Astrocyte (in vitro differentiated cells and primary cell): Measurements from ENCODE around the gene PRKCD. TPM values are rescaled to one million over a fixed set of nuclear protein-coding genes. Genes with fewer than 3 reads are reported as not detected.

Source experiments
- DNase-seq: peaks from one replicate; pipeline ENCODE4 v3.0.0-alpha.2; 2010; ENCODE audit warnings: low read depth
- FAIRE-seq: peaks from 2 replicates; lab custom pipeline; 2011; peaks lifted over from hg19 to GRCh38; lab: Jason Lieb, UNC
- H2AFZ ChIP-seq: 2 replicates; pipeline ENCODE4 v1.6.0; 2012; ENCODE audit warnings: low read depth, low read length, inconsistent platforms
- H3K27ac ChIP-seq: 2 replicates; pipeline ENCODE4 v1.5.1; 2011; ENCODE audit warnings: low read depth, low read length, inconsistent platforms
- H3K27me3 ChIP-seq: 2 replicates; pipeline ENCODE4 v1.6.0; 2011; ENCODE audit warnings: low read length, inconsistent platforms; ENCODE audit not compliant: insufficient read depth
- H3K36me3 ChIP-seq: 2 replicates; pipeline ENCODE4 v1.5.1; 2011; ENCODE audit warnings: low read length, inconsistent platforms; ENCODE audit not compliant: insufficient read depth
- H3K4me1 ChIP-seq: 2 replicates; pipeline ENCODE4 v1.5.1; 2011; ENCODE audit warnings: low read length, inconsistent platforms; ENCODE audit not compliant: insufficient read depth
- H3K4me2 ChIP-seq: 2 replicates; pipeline ENCODE4 v1.6.0; 2012; ENCODE audit warnings: low read length, inconsistent platforms
- H3K4me3 ChIP-seq: 2 replicates; pipeline ENCODE4 v1.5.1; 2011; ENCODE audit warnings: low read depth, mild to moderate bottlenecking, low read length, inconsistent platforms; ENCODE audit not compliant: insufficient read depth
- H3K79me2 ChIP-seq: 2 replicates; pipeline ENCODE4 v1.6.0; 2012; ENCODE audit warnings: mild to moderate bottlenecking, low read length, inconsistent platforms; ENCODE audit not compliant: insufficient read depth
- H3K9ac ChIP-seq: 2 replicates; pipeline ENCODE4 v1.6.0; 2012; ENCODE audit warnings: mild to moderate bottlenecking, low read length, inconsistent platforms
- H3K9me3 ChIP-seq: 2 replicates; pipeline ENCODE4 v1.5.1; 2012; ENCODE audit warnings: low read depth, mild to moderate bottlenecking, low read length, inconsistent platforms; ENCODE audit not compliant: insufficient read depth
- H4K20me1 ChIP-seq: 2 replicates; pipeline ENCODE4 v1.6.0; 2012; ENCODE audit warnings: low read length, inconsistent platforms; ENCODE audit not compliant: insufficient read depth
- H3K27ac Mint-ChIP-seq: one replicate; pipeline ENCODE4 v1.8.0; 2021; ENCODE audit warnings: mild to moderate bottlenecking, mixed read lengths; ENCODE audit not compliant: unreplicated experiment
- H3K27me3 Mint-ChIP-seq: one replicate; pipeline ENCODE4 v1.8.0; 2021; ENCODE audit warnings: low read depth, mixed read lengths; ENCODE audit not compliant: unreplicated experiment
- H3K36me3 Mint-ChIP-seq: one replicate; pipeline ENCODE4 v1.8.0; 2021; ENCODE audit warnings: low read depth, mixed read lengths; ENCODE audit not compliant: unreplicated experiment
- H3K4me1 Mint-ChIP-seq: one replicate; pipeline ENCODE4 v1.8.0; 2021; ENCODE audit warnings: low read depth, mixed read lengths; ENCODE audit not compliant: unreplicated experiment
- H3K4me3 Mint-ChIP-seq: one replicate; pipeline ENCODE4 v1.8.0; 2021; ENCODE audit warnings: mild to moderate bottlenecking, moderate library complexity, mixed read lengths; ENCODE audit not compliant: unreplicated experiment
- H3K9me3 Mint-ChIP-seq: one replicate; pipeline ENCODE4 v1.8.0; 2021; ENCODE audit warnings: mild to moderate bottlenecking, mixed read lengths; ENCODE audit not compliant: unreplicated experiment
- CTCF ChIP-seq: IDR thresholded peaks from 2 replicates; pipeline ENCODE4 v1.5.1; 2011; ENCODE audit warnings: low read depth, mild to moderate bottlenecking, inconsistent platforms, low read length, moderate library complexity; ENCODE audit not compliant: insufficient read depth
- EZH2 ChIP-seq: IDR thresholded peaks from 2 replicates; pipeline ENCODE4 v1.6.1; 2012; ENCODE audit warnings: mild to moderate bottlenecking, low read length, inconsistent platforms; ENCODE audit not compliant: insufficient read depth
- total RNA-seq: library from RNA; stranded (reverse); gene quantifications from 2 replicates; pipeline ENCODE4 v1.2.1, GENCODE V29; 2021

The PRKCD gene
- total RNA-seq, 1 donor from 2014 or later = 25.4 TPM

- Histone ChIP-seq H3K27ac (no peak overlapping the region), H3K4me2 (no peak overlapping the region), H4K20me1 (peaks cover 36% of the 10 kb centered on the region), H3K9ac (no peak overlapping the region), H2AFZ (no peak overlapping the region), H3K4me3 (no peak overlapping the region), H3K9me3 (no peaks in the 10 kb centered on the region), H3K27me3 (no peaks in the 10 kb centered on the region), H3K79me2 (peaks cover 16% of the 10 kb centered on the region), H3K36me3 (no peaks in the 10 kb centered on the region), H3K4me1 (peaks cover 13% of the 10 kb centered on the region)
- no peak for DNase-seq
- FAIRE-seq = no peak
- Mint-ChIP-seq H3K9me3 (no peaks in the 10 kb centered on the region), H3K27me3 (no peaks in the 10 kb centered on the region), H3K4me3 (peak overlapping the region; percentile 43), H3K36me3 (peaks cover 5% of the 10 kb centered on the region), H3K27ac (no peak overlapping the region), H3K4me1 (peaks cover 24% of the 10 kb centered on the region)
- TF ChIP-seq CTCF (no peak), EZH2 (no peak)
Observed at GRCh38 chr3:53170325-53171063, 9.5 kb downstream of the PRKCD start.

GRCh38 chr3:53171064-53171418, 10.0 kb downstream of the PRKCD start:
- H3K4me2 ChIP-seq = no peak overlapping the region
- Mint-ChIP-seq H3K36me3 (peaks cover 7% of the 10 kb centered on the region), H3K4me1 (peaks cover 24% of the 10 kb centered on the region)

More at GRCh38 chr3:53171064-53171418, 10.0 kb downstream of the PRKCD start:
- Mint-ChIP-seq H3K4me3 (no peak overlapping the region), H3K27me3 (no peaks in the 10 kb centered on the region), H3K9me3 (no peaks in the 10 kb centered on the region), H3K27ac (peak overlapping the region; percentile 66)
- H3K9ac ChIP-seq = no peak overlapping the region
- H3K4me1 ChIP-seq = peaks cover 13% of the 10 kb centered on the region
- FAIRE-seq = no peak
- no peaks in the 10 kb centered on the region for H3K27me3 ChIP-seq
- peaks cover 18% of the 10 kb centered on the region for H3K79me2 ChIP-seq
- H3K9me3 ChIP-seq = no peaks in the 10 kb centered on the region
- H3K36me3 ChIP-seq = no peaks in the 10 kb centered on the region
- no peak overlapping the region for H2AFZ ChIP-seq
- TF ChIP-seq CTCF = no peak
- TF ChIP-seq EZH2 = no peak
- peaks cover 42% of the 10 kb centered on the region for H4K20me1 ChIP-seq
- DNase-seq = no peak
- no peak overlapping the region for H3K27ac ChIP-seq
- no peak overlapping the region for H3K4me3 ChIP-seq
